HG02642 (cell line): ENCODE results near the gene KIF1B.
"Not testable (repeated sequence)": the region's sequence is repeated elsewhere in the genome, so short reads cannot be mapped to it uniquely, and the experiment has no call there.

Experiments used
- ATAC-seq: cut with Tn5 transposase; IDR thresholded peaks from one replicate; pipeline ENCODE4 v1.9.1; 2021; ENCODE audit warnings: mild to moderate bottlenecking; ENCODE audit not compliant: unreplicated experiment, poor library complexity

Gene KIF1B

GRCh38 chr1:10379676-10380075 is 169.3 kb downstream of the KIF1B start:
- ATAC-seq = no peak

- no peak for ATAC-seq
Observed at GRCh38 chr1:10380594-10381275, 170.4 kb downstream of the KIF1B start.

- no peak for ATAC-seq
Observed at GRCh38 chr1:10383630-10384029, 173.3 kb downstream of the KIF1B start.

GRCh38 chr1:10384219-10384618 is 173.8 kb downstream of the KIF1B start:
- ATAC-seq = no peak

GRCh38 chr1:10386761-10387676 is 176.6 kb downstream of the KIF1B start:
- no peak for ATAC-seq

- ATAC-seq = no peak
Observed at GRCh38 chr1:10387677-10388386, 177.5 kb downstream of the KIF1B start.

- ATAC-seq = no peak
Observed at GRCh38 chr1:10388387-10388715, 178.0 kb downstream of the KIF1B start.

GRCh38 chr1:10389271-10389973 is 179.1 kb downstream of the KIF1B start:
- no peak for ATAC-seq

GRCh38 chr1:10396870-10397269 is 186.5 kb downstream of the KIF1B start:
- ATAC-seq = no peak

GRCh38 chr1:10398278-10398733 is 187.9 kb downstream of the KIF1B start:
- ATAC-seq = no peak

- ATAC-seq = peak; percentile 94
Observed at GRCh38 chr1:10398734-10399443, 188.5 kb downstream of the KIF1B start, which contains the start of gene PGD. Gene PGD (plus strand): TSS chr1:10399064. CDS start chr1:10399118, 54 bp downstream.

- ATAC-seq = no peak
Observed at GRCh38 chr1:10399444-10399941, 189.1 kb downstream of the KIF1B start.

GRCh38 chr1:10400013-10400412 is 189.6 kb downstream of the KIF1B start:
- no peak for ATAC-seq

- ATAC-seq = no peak
Observed at GRCh38 chr1:10401281-10401680, 190.9 kb downstream of the KIF1B start.

- ATAC-seq = no peak
Observed at GRCh38 chr1:10402729-10403274, 192.4 kb downstream of the KIF1B start.

- ATAC-seq = no peak
Observed at GRCh38 chr1:10407201-10407600, 196.8 kb downstream of the KIF1B start.

GRCh38 chr1:10415211-10415930 is 205.0 kb downstream of the KIF1B start:
- ATAC-seq = no peak

GRCh38 chr1:10415967-10416366 is 205.6 kb downstream of the KIF1B start:
- not testable (repeated sequence) for ATAC-seq
